Measurements from ENCODE around the gene IFNG.

- no peak for TF ChIP-seq SNAPC5 (CRISPR knock-in tag; IDR thresholded peaks at IDR 0.05)
- no peak for TF ChIP-seq ZNF584 (CRISPR knock-in tag; IDR thresholded peaks at IDR 0.05; ENCODE audit: low read depth)
- TF ChIP-seq MYBL2 (IDR thresholded peaks at IDR 0.05; ENCODE audit: low read depth) = no peak
- no peak for TF ChIP-seq MYBL2 (CRISPR knock-in tag; IDR thresholded peaks at IDR 0.05; ENCODE audit: borderline replicate concordance)
- TF ChIP-seq PKNOX1 (IDR thresholded peaks at IDR 0.05) = no peak
- no peak for TF ChIP-seq EZH2 (IDR thresholded peaks at IDR 0.05; ENCODE audit: borderline replicate concordance, low read depth, low read length)
- TF ChIP-seq ZFP30 (CRISPR knock-in tag; IDR thresholded peaks at IDR 0.05; ENCODE audit: borderline replicate concordance) = no peak
- TF ChIP-seq THRA (IDR thresholded peaks at IDR 0.05) = no peak
- TF ChIP-seq TCF3 (CRISPR knock-in tag; IDR thresholded peaks at IDR 0.05) = no peak
- no peak for TF ChIP-seq ZNF140 (CRISPR knock-in tag; IDR thresholded peaks at IDR 0.05)
- TF ChIP-seq CTCF (IDR thresholded peaks at IDR 0.05 in 2 of 3, conservative IDR thresholded peaks at IDR 0.05 in 1 of 3; ENCODE audit: insufficient read depth in 2 of 3, low read depth in 1 of 3, low read length in 3 of 3) = no peak
- TF ChIP-seq U2AF2 (optimal IDR thresholded peaks at IDR 0.05; ENCODE audit: low read depth, low read length) = no peak
- TF ChIP-seq HMG20A (CRISPR knock-in tag; conservative IDR thresholded peaks at IDR 0.05) = no peak
Measured at GRCh38 chr12:68109444-68110217, 49.9 kb downstream of the IFNG start.

All from K562 (cell line).